Measurements from ENCODE around the gene USHBP1. TPM values are rescaled to one million over a fixed set of nuclear protein-coding genes. Genes with fewer than 3 reads are reported as not detected.

Gene USHBP1
- total RNA-seq, 1 experiment from 2014 or later: not detected

DNA sequence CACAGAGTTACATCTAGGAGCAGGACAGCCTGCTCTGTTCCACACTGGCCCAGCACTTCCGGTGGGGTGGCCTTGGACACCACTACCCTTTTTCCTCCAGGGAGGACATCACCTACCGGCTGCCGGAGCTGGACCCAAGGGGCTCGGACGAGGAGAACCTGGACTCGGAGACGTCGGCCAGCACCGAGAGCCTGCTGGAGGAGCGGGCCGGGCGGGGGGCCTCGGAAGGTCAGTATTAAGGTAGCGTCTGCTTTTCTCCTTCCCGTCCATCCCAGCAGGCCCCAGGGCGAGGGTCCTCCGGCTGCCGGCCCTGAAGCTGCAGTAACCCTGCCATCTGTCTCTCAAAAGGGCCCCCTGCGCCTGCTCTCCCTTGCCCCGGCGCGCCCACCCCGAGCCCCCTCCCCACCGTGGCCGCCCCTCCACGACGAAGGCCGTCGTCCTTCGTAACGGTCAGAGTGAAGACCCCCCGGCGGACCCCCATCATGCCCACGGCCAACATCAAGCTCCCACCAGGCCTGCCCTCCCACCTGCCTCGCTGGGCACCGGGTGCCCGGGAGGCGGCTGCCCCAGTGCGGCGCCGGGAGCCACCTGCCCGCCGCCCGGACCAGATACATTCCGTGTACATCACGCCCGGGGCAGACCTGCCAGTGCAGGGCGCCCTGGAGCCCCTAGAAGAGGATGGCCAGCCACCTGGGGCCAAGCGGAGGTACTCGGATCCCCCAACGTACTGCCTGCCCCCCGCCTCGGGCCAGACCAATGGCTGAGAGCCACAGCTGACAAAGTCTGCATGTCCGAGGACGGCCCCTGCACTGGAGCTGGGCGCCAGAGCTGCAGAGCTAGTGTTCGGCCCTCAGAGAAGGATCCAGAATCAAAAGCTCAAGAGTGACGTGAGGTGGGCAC is 52.7 kb downstream of the USHBP1 start:
- Histone ChIP-seq H3K36me3 (peaks cover 60% of the 10 kb centered on the region), H3K27me3 (replicated peaks) (no peaks in the 10 kb centered on the region), H3K27ac (no peak overlapping the region), H3K4me3 (no peak overlapping the region), H3K4me1 (replicated peaks) (peaks cover 17% of the 10 kb centered on the region), H3K9me3 (replicated peaks) (no peaks in the 10 kb centered on the region)
- no peak for DNase-seq (ENCODE audit: low read depth in 1 of 2, low spot score in 2 of 2)

GRCh38 chr19:17210296-17210695 is 54.2 kb downstream of the USHBP1 start:
- Histone ChIP-seq H3K9me3 (replicated peaks) (no peaks in the 10 kb centered on the region), H3K4me1 (replicated peaks) (peaks cover 12% of the 10 kb centered on the region), H3K4me3 (no peak overlapping the region), H3K36me3 (peaks cover 62% of the 10 kb centered on the region), H3K27me3 (replicated peaks) (no peaks in the 10 kb centered on the region), H3K27ac (no peak overlapping the region)
- no peak for DNase-seq (ENCODE audit: low read depth in 1 of 2, low spot score in 2 of 2)

DNA sequence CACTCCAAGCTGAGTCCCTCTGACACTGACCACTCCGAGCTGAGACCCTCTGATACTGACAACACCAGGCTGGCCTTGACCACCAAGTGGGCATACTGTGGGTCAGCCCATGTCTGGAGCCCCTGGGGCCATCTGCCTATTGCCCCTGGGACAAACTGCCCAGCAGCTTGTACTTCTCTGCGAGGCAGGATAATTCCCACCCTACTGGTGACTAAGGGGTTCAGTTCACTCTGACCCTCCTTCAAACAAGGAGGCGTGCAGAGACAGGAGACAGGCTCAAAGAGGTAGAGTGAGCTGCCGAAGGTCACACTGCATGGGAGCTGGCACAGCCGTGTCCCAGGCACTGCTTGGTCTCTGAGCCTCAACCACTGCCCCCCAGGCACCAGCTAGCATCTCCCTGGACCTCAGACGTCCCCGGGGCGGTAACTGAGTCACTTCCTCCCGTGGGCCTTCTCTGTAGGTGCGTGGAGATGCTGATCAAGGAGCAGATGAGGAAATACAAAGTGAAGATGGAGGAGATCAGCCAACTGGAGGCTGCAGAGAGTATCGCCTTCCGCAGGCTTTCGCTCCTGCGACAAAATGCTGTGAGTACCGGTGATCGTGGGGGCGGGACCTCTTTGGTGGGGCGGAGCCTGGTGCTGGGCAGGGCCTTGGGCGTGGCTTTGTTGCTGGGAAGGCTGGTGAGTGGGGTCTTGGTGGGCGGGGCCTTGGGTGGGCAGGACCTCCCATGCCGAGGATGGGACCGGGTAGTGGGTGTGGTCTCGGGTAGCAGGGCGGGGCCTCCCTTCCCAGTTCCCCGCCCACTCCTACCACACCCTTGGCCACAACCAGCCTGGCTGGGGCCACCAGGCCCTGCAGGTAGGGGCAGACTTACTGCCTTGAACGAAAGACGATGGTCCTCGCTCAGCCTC is 55.2 kb downstream of the USHBP1 start:
- peak; percentile 40 to 80 for DNase-seq (ENCODE audit: low read depth in 1 of 2, low spot score in 2 of 2)
- Histone ChIP-seq H3K27ac (no peak overlapping the region), H3K4me3 (no peak overlapping the region), H3K9me3 (replicated peaks) (no peaks in the 10 kb centered on the region), H3K4me1 (replicated peaks) (peaks cover 6% of the 10 kb centered on the region), H3K36me3 (peaks cover 71% of the 10 kb centered on the region), H3K27me3 (replicated peaks) (no peaks in the 10 kb centered on the region)

DNA sequence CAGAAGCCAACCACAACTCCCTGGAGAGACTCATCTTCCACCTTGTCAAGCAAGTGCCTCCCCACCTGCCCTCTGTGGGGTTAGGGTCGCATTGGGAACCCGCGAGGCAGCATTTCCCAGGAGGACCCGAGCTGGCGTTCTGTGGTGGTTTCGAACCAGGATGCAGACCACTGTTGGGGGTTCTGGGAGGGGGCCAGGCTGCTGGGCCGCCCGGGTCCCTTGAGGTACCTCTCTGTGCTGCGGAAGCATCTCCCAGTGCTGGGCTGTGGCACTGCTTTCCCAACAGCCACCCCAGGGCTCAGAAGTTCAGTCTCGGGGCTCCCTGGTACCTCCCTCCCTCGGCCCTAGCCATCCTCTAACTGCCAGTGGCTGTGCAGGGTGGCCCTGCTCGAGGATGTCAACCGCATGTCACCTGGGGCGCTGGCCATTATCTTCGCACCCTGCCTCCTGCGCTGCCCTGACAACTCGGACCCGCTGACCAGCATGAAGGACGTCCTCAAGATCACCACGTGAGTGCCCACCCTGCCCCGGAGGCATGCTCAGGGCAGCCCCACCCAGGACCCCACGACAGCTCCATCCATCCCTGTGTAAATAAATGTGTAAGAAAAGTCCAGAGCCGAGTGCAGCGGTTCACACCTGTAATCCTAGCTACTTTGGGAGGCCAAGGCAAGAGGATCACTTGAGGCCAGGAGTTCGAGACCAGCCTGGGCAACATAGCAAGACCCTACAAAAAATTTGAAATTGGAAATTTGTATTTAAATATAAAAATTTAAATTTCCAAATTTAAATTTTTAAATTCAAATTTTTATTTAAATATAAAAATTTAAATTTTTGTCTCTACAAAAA is 57.6 kb downstream of the USHBP1 start:
- Histone ChIP-seq H3K9me3 (replicated peaks) (no peaks in the 10 kb centered on the region), H3K36me3 (peaks cover 80% of the 10 kb centered on the region), H3K4me1 (replicated peaks) (peaks cover 5% of the 10 kb centered on the region; the same call in 1 of the 2 replicates), H3K27ac (no peak overlapping the region), H3K4me3 (no peak overlapping the region), H3K27me3 (replicated peaks) (no peaks in the 10 kb centered on the region)
- DNase-seq (ENCODE audit: low read depth in 1 of 2, low spot score in 2 of 2): no peak

GRCh38 chr19:17205237-17206140 is 59.1 kb downstream of the USHBP1 start:
- Histone ChIP-seq H3K36me3 (peaks cover 84% of the 10 kb centered on the region), H3K27ac (no peak overlapping the region), H3K4me1 (replicated peaks) (peaks cover 5% of the 10 kb centered on the region; the same call in 1 of the 2 replicates), H3K27me3 (replicated peaks) (no peaks in the 10 kb centered on the region), H3K4me3 (no peak overlapping the region), H3K9me3 (replicated peaks) (no peaks in the 10 kb centered on the region)
- no peak for DNase-seq (ENCODE audit: low read depth in 1 of 2, low spot score in 2 of 2)

GRCh38 chr19:17202713-17203112 is 61.8 kb downstream of the USHBP1 start:
- no peaks in the 10 kb centered on the region for H3K9me3 ChIP-seq (replicated peaks)
- no peaks in the 10 kb centered on the region for H3K4me1 ChIP-seq (replicated peaks)
- peak in 1 of 2 experiments; percentile 41 for DNase-seq (ENCODE audit: low read depth in 1 of 2, low spot score in 2 of 2)
- no peaks in the 10 kb centered on the region for H3K27me3 ChIP-seq (replicated peaks)
- no peak overlapping the region for H3K27ac ChIP-seq
- H3K36me3 ChIP-seq: peaks cover 83% of the 10 kb centered on the region
- no peak overlapping the region for H3K4me3 ChIP-seq

GRCh38 chr19:17202249-17202648 is 62.3 kb downstream of the USHBP1 start:
- Histone ChIP-seq H3K9me3 (replicated peaks) (no peaks in the 10 kb centered on the region), H3K27ac (no peak overlapping the region), H3K36me3 (peaks cover 85% of the 10 kb centered on the region), H3K4me3 (no peak overlapping the region), H3K27me3 (replicated peaks) (no peaks in the 10 kb centered on the region), H3K4me1 (replicated peaks) (no peaks in the 10 kb centered on the region)
- peak in 1 of 2 experiments; percentile 59 for DNase-seq (ENCODE audit: low read depth in 1 of 2, low spot score in 2 of 2)

GRCh38 chr19:17200408-17201079 is 64.0 kb downstream of the USHBP1 start:
- no peaks in the 10 kb centered on the region for H3K27me3 ChIP-seq (replicated peaks)
- no peak overlapping the region for H3K27ac ChIP-seq
- no peak overlapping the region for H3K4me3 ChIP-seq
- H3K36me3 ChIP-seq: peaks cover 77% of the 10 kb centered on the region
- no peaks in the 10 kb centered on the region for H3K4me1 ChIP-seq (replicated peaks)
- H3K9me3 ChIP-seq (replicated peaks): no peaks in the 10 kb centered on the region
- DNase-seq (ENCODE audit: low read depth in 1 of 2, low spot score in 2 of 2): no peak

Other genes with a start within 250 kb of the USHBP1 start
- 0.34 and 1.3 TPM in 2 replicates for gene CPAMD8, start 237.9 kb downstream of the USHBP1 start, total RNA-seq (2014; rRNA removed; shearing (Covaris generic))
- 19.1 and 21.5 TPM in 2 replicates for gene HAUS8, start 189.3 kb downstream of the USHBP1 start, total RNA-seq (2014; rRNA removed; shearing (Covaris generic))
- 26.7 and 39.9 TPM in 2 replicates for gene MYO9B, start 189.0 kb downstream of the USHBP1 start, total RNA-seq (2014; rRNA removed; shearing (Covaris generic))
- 23.1 and 38.4 TPM in 2 replicates for gene USE1, start 49.4 kb downstream of the USHBP1 start, total RNA-seq (2014; rRNA removed; shearing (Covaris generic))
- 10.6 TPM in 1 of 2 replicates, not detected in the other for gene OCEL1, start 38.5 kb downstream of the USHBP1 start, total RNA-seq (2014; rRNA removed; shearing (Covaris generic))
- 55.1 and 64.8 TPM in 2 replicates for gene NR2F6, start 18.8 kb downstream of the USHBP1 start, total RNA-seq (2014; rRNA removed; shearing (Covaris generic))
- gene BABAM1, start 2.7 kb upstream of the USHBP1 start, total RNA-seq (2014; rRNA removed; shearing (Covaris generic)): 138 and 146 TPM in 2 replicates
- 0.16 TPM in 1 of 2 replicates, not detected in the other for gene ANKLE1, start 17.2 kb upstream of the USHBP1 start, total RNA-seq (2014; rRNA removed; shearing (Covaris generic))
- 2.3 and 5.2 TPM in 2 replicates for gene ABHD8, start 38.7 kb upstream of the USHBP1 start, total RNA-seq (2014; rRNA removed; shearing (Covaris generic))
- gene MRPL34, start 41.1 kb upstream of the USHBP1 start, total RNA-seq (2014; rRNA removed; shearing (Covaris generic)): 35.1 and 69.4 TPM in 2 replicates
- 74.7 and 107 TPM in 2 replicates for gene DDA1, start 44.8 kb upstream of the USHBP1 start, total RNA-seq (2014; rRNA removed; shearing (Covaris generic))
- gene ANO8, start 70.1 kb upstream of the USHBP1 start, total RNA-seq (2014; rRNA removed; shearing (Covaris generic)): 2.9 and 5.3 TPM in 2 replicates
- 19.5 and 31.6 TPM in 2 replicates for gene GTPBP3, start 72.8 kb upstream of the USHBP1 start, total RNA-seq (2014; rRNA removed; shearing (Covaris generic))
- not detected in 2 replicates for gene PLVAP, start 112.6 kb upstream of the USHBP1 start, total RNA-seq (2014; rRNA removed; shearing (Covaris generic))
- gene CCDC194, start 129.5 kb upstream of the USHBP1 start, total RNA-seq (2014; rRNA removed; shearing (Covaris generic)): not detected in 2 replicates
- 0.45 and 3.8 TPM in 2 replicates for gene BST2, start 140.9 kb upstream of the USHBP1 start, total RNA-seq (2014; rRNA removed; shearing (Covaris generic))
- 58.5 and 67.9 TPM in 2 replicates for gene MVB12A, start 155.3 kb upstream of the USHBP1 start, total RNA-seq (2014; rRNA removed; shearing (Covaris generic))
- not detected in 2 replicates for gene TMEM221, start 183.9 kb upstream of the USHBP1 start, total RNA-seq (2014; rRNA removed; shearing (Covaris generic))
- gene NXNL1, start 196.2 kb upstream of the USHBP1 start, total RNA-seq (2014; rRNA removed; shearing (Covaris generic)): not detected in 2 replicates
- gene SLC27A1, start 205.8 kb upstream of the USHBP1 start, total RNA-seq (2014; rRNA removed; shearing (Covaris generic)): 4.0 and 4.8 TPM in 2 replicates
- gene PGLS, start 246.9 kb upstream of the USHBP1 start, total RNA-seq (2014; rRNA removed; shearing (Covaris generic)): 51.5 and 58.5 TPM in 2 replicates

Measured in SJSA1 (cell line).